Spleen (tissue), 7 donors: ENCODE data around the gene VPS37D.

Source experiments
- CTCF ChIP-seq, 11 experiments: fragments of 200-600 bp in 7 of 11; fragments of 450-650 bp in 4 of 11; sonication (generic) in 4 of 11; IDR thresholded peaks in 8 of 11; conservative IDR thresholded peaks in 3 of 11; 1 replicate in 7 of 11; 2 replicates in 4 of 11; pipeline versions ENCODE4 v1.4.0 to v1.8.0; 2016 to 2021; ENCODE audit warnings: antibody characterized with exemption in 11 of 11, inconsistent platforms in 4 of 11, mild to moderate bottlenecking in 1 of 11
- POLR2A ChIP-seq, 3 donors: fragments of 450-650 bp; IDR thresholded peaks; one replicate each; pipeline ENCODE4 v1.5.1; 2017; ENCODE audit warnings: antibody characterized with exemption in 3 of 3, mild to moderate bottlenecking in 1 of 3
- POLR2AphosphoS5 ChIP-seq, 3 donors: sonication (generic); formaldehyde crosslinking; IDR thresholded peaks; one replicate each; pipeline ENCODE4 v1.5.1; 2017; ENCODE audit warnings: antibody characterized with exemption in 3 of 3
- donor health status: DM: no; HTN: no; CAD: no; lungs with moderate emphysema.
- donor health status: DM: no; HTN: no; CAD: no.
- donor health status: DM: no; HTN: no; CAD: no.

GRCh38 chr7:73702226-73702625 is 34.6 kb downstream of the VPS37D start:
- TF ChIP-seq CTCF (IDR thresholded peaks at IDR 0.05 in 8 of 11, conservative IDR thresholded peaks at IDR 0.05 in 3 of 11) (no peak), POLR2AphosphoS5 (IDR thresholded peaks at IDR 0.05) (no peak), POLR2A (IDR thresholded peaks at IDR 0.05) (no peak)
